GM08714 (cell line): ENCODE measurements around the gene AMZ1.
"Not testable (repeated sequence)": the region's sequence is repeated elsewhere in the genome, so short reads cannot be mapped to it uniquely, and the experiment has no call there.

ENCODE experiments used
- H3K4me3 ChIP-seq: fragments of 200-500 bp; sonication (Bioruptor generic); 2 replicates; pipeline ENCODE4 v1.5.1; 2014; ENCODE audit warnings: mild to moderate bottlenecking, low read length, inconsistent platforms
- ZNF274 ChIP-seq: IDR thresholded peaks from 2 replicates; pipeline ENCODE4 v1.6.1; 2012; ENCODE audit warnings: mild to moderate bottlenecking, low read depth, low read length

Gene AMZ1

GRCh38 chr7:2735744-2736143, 47.7 kb downstream of the AMZ1 start:
- TF ChIP-seq ZNF274, result no peak
- no peak overlapping the region for H3K4me3 ChIP-seq

GRCh38 chr7:2736411-2736914, 48.5 kb downstream of the AMZ1 start:
- no peak overlapping the region for H3K4me3 ChIP-seq
- TF ChIP-seq ZNF274, result no peak

GRCh38 chr7:2737005-2737743, 49.2 kb downstream of the AMZ1 start:
- not testable (repeated sequence) for H3K4me3 ChIP-seq

- H3K4me3 ChIP-seq, result no peak overlapping the region; the same call in 1 of the 2 replicates
- no peak for TF ChIP-seq ZNF274
Observed at GRCh38 chr7:2737771-2738540, 50.0 kb downstream of the AMZ1 start.

GRCh38 chr7:2738766-2739549, 51.0 kb downstream of the AMZ1 start:
- TF ChIP-seq ZNF274, result no peak

GRCh38 chr7:2743523-2744185, 55.7 kb downstream of the AMZ1 start:
- H3K4me3 ChIP-seq, result not testable (repeated sequence)

More at GRCh38 chr7:2738766-2739549, 51.0 kb downstream of the AMZ1 start:
- no peak overlapping the region for H3K4me3 ChIP-seq

GRCh38 chr7:2748684-2749083, 60.7 kb downstream of the AMZ1 start:
- H3K4me3 ChIP-seq, result not testable (repeated sequence)

- TF ChIP-seq ZNF274, result no peak
- no peak overlapping the region for H3K4me3 ChIP-seq
Observed at GRCh38 chr7:2750004-2750407, 62.0 kb downstream of the AMZ1 start.

GRCh38 chr7:2751086-2751485, 63.1 kb downstream of the AMZ1 start:
- no peak for TF ChIP-seq ZNF274
- H3K4me3 ChIP-seq, result no peak overlapping the region

GRCh38 chr7:2753148-2753547, 65.1 kb downstream of the AMZ1 start:
- TF ChIP-seq ZNF274, result no peak
- H3K4me3 ChIP-seq, result no peak overlapping the region

- no peak for TF ChIP-seq ZNF274
- no peak overlapping the region for H3K4me3 ChIP-seq
Observed at GRCh38 chr7:2754086-2754485, 66.1 kb downstream of the AMZ1 start.

- H3K4me3 ChIP-seq, result no peak overlapping the region
- no peak for TF ChIP-seq ZNF274
Observed at GRCh38 chr7:2754912-2755311, 66.9 kb downstream of the AMZ1 start.

- H3K4me3 ChIP-seq, result no peak overlapping the region
- no peak for TF ChIP-seq ZNF274
Observed at GRCh38 chr7:2755531-2755930, 67.5 kb downstream of the AMZ1 start.

GRCh38 chr7:2757361-2757903, 69.4 kb downstream of the AMZ1 start:
- no peak overlapping the region for H3K4me3 ChIP-seq
- no peak for TF ChIP-seq ZNF274
